Measurements from ENCODE around the gene SNTG2.
"Not testable (repeated sequence)": the region's sequence is repeated elsewhere in the genome, so short reads cannot be mapped to it uniquely, and the experiment has no call there.

Gene SNTG2

DNA sequence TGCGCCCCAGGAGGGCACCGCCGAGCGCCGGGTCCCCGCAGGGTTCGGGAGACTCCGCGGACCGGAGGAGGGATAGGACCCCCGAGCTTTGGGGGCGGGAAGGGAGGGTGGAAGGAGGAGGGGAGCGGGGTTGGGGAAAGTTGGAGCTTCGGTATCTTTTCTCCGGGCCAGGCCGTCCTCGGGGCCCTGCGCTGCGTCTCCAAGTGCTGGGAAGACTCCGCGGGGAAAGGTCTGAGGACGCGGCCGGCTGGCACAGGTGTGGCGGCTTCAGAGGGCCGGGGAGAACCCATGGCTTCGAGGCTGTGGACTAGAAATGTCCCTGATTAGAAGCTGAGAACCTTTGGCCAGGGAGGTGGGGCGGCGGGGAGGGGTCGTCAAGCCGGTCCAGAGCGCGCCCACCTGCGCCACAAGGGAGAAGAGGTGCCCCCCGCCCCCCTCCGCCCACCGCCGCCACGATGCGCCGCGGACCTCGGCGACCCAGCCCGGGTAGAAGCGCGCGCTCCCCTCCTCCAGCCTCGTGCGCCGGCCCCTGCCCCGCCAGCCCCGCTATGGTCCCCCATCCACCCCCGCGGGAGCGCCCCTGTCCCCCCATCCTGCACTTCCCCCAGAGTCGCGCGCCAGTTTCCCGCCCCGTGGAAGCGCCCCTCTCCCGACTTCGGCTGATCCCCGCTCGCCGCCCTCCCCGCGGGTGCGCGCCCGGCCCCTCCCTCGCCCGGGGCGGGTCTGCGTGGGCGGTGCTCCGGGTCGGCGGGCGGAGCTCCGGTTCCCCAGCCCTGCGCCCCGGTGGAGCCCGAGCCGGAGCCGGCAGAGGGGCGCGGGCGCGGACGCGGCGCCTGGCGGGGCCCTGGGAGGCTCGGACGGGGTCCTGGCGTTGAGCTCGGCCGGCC lies at the start of gene SNTG2:
Gene SNTG2, plus strand, starts transcription at position 770 of the 887 bp plus-strand sequence. CDS start 148 bp downstream, outside the sequence.
- DNase-seq, result no peak

GRCh38 chr2:902584-902983 lies 48.1 kb upstream of the SNTG2 start:
- DNase-seq, result no peak

GRCh38 chr2:903223-903900 lies 47.3 kb upstream of the SNTG2 start:
- DNase-seq, result no peak

- no peak for DNase-seq
These were observed 46.2 kb upstream of the SNTG2 start for GRCh38 chr2:904246-905024.

DNA sequence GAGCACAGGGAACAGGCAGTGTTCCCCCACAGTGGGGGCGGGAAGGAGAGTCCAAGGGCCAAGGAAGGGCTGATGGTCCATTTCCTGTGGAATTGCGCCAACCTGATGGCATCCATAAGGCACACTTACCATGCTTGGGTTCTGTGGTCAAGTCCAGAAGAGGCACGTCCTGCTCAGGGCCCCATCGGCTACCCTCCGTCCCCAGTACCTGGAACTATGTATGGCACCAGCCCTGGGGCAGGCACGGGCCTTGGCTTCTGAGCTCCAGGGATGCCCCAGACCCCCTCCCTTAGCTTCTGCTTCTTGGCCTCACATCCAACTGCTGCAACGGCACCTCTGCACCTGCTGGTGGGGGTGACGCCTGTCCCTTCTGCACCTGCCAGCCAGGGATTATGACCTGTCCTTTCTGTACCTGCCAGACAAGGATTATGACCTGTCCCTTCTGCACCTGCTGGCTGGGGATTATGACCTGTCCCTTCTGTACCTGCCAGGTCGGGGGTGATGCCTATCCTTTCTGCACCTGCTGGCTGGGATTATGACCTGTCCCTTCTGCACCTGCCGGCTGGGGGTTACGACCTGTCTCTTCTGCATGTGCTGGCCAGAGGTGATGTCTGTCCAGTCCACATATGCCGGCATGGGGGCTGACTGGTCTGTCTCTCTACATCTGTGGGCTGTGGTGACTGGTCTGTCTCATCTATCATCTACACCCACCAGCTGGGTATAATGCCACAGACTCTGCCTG lies 45.4 kb upstream of the SNTG2 start:
- no peak for DNase-seq

DNA sequence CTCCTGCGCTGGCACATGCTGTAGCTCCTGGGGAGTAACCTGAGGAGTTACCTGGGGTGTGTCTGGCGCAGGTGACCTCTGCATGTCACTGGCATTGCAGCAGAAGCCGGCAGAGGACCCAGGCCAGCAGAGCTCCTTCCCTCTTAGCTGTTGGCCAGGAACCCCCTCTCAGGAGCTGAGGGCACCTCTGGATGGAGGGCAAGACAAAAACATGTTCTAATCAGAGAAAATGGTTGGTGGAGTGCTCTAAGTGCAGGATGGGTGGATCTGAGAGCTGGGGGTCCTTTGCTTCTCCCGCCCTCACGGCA lies 44.9 kb upstream of the SNTG2 start:
- no peak for DNase-seq

- DNase-seq, result no peak
These were observed 42.9 kb upstream of the SNTG2 start for GRCh38 chr2:907706-908105.

GRCh38 chr2:908568-908967 lies 42.1 kb upstream of the SNTG2 start:
- DNase-seq, result no peak

- DNase-seq, result not testable (repeated sequence)
These were observed 40.8 kb upstream of the SNTG2 start for GRCh38 chr2:909764-910379.

- no peak for DNase-seq
These were observed 40.0 kb upstream of the SNTG2 start for GRCh38 chr2:910698-911097.

DNA sequence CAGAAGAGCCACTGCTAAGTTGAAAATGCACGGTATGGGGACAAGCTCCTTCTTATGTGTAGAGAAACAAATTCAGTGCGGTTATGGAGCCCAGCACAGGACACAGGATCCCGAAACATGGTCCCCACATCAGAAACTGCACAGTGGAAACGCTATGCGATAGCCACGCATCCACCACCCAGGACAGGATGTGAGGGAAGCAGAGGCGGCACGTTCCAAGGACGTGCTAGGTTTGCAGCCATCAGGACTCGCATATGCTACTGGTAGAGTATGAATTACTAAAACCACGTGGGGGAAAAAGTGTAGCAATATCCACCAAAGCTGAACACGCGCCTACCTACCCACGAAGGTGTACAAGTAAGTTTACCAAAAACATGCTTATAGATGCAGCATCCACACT lies 34.7 kb upstream of the SNTG2 start:
- DNase-seq, result no peak

DNA sequence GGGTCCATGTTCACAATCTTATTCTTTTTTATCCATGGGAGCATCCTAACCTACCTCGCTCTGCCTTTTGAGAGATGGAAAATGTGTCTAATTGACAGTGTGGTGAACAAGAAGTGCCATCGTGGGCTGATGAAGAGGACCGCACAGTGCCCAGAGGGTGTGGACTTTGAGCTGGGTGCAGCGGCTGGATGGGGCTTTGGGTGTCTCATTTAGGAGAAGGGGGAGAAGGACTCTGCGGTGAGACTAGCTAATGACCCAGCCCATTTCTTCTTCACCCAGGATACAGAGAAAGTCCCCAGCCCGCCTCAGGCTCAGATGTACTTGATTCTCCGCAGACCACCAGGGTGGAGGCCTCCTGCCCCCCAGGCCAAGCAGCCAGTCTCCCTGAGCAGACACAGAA lies 33.7 kb upstream of the SNTG2 start:
- no peak for DNase-seq

DNA sequence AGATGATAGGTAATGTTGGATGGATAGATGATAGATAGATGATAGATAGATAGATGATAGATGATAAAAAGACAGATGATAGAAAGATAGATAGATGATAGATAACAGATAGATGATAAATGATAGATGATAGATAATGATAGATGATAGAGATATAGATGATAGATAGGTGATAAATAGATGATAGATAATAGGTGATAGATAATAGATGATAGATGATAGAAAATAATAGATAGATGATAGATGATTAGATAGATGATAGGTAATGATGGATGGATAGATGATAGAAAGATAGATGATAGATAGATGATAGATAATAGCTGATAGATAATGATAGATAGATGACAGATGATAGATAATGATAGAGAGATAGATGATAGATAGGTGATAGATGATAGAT lies 31.0 kb upstream of the SNTG2 start:
- no peak for DNase-seq

DNA sequence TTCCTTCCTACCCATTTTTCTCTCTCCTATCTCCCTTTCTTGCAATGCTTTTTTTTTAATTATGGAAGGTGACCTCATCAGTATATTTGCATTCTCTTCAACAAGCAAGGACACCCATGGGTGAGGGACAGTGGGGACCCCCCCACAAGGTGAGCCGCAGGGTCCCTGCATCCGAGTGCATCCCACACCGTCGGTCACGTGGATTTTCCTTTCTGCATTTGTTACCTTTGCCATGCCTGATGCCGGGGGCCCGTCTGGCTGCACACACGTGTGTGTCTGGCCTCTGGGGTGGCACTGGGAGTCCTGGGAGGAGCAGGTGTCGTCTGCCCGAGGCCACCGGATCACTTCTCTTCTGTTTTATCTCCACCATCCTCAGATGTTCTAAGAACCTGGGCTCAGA lies 30.1 kb upstream of the SNTG2 start:
- DNase-seq, result no peak

GRCh38 chr2:920999-921398 lies 29.6 kb upstream of the SNTG2 start:
- no peak for DNase-seq

DNA sequence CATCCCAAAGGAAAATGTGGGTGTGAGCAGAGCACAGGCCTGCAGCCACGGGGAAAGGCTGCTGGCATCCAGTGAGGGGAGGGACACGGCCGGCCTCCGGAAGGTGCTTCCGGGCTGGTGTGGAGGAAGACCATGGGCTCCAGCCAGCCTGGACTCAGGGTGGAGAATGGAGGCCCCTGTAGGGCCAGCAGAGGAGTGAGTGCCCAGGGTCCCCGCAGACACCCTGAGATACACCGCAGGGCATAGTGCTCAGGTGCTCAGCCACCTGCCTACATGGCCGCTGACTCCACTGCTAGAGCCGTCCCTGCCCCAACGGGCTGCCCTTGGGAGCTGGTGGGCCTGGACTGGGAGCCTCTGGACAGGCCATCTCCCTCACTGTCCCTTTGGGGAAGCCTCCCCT lies 28.5 kb upstream of the SNTG2 start:
- no peak for DNase-seq

- DNase-seq, result no peak
These were observed 26.6 kb upstream of the SNTG2 start for GRCh38 chr2:923832-924601.

DNA sequence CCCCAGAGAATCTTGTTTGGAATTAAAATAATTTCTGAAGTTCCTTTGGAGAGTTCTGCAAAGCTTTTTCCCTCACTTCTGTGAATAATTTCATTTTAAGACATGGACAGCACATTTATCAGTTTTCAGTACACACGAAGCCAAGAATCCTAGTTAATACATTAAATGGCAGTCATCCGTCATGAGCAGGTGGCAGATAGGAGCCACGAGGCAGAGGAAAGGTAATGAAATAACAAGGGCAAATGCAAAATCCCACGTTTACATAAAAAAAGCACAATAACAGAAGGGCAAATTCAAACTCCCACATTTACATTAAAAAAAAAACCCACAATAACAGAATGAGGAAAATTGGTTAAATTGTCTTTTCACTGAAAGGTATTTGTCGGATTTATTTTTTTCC lies 25.9 kb upstream of the SNTG2 start:
- DNase-seq, result no peak

DNA sequence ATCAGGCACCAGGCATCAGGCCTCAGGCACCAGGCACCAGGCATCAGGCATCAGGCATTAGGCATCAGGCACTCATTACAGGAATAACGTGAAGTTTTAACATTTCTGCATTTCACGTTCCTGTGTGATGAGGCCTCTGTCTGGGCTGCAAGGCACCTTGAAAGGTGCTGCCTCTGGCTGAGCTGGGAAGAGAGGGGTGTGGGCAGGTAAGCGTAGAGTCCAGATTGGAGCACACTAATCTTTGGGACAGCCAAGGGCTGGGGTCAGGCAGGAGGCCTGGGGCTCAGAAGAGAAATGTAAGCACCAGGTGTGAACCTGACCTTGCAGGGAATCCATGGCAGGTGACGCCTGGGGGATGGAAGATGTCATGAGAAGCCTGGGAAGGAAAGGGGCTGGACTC lies 25.3 kb upstream of the SNTG2 start:
- DNase-seq, result no peak

GRCh38 chr2:925711-926110 lies 24.9 kb upstream of the SNTG2 start:
- peak in 1 of 2 experiments; percentile 22 for DNase-seq

DNA sequence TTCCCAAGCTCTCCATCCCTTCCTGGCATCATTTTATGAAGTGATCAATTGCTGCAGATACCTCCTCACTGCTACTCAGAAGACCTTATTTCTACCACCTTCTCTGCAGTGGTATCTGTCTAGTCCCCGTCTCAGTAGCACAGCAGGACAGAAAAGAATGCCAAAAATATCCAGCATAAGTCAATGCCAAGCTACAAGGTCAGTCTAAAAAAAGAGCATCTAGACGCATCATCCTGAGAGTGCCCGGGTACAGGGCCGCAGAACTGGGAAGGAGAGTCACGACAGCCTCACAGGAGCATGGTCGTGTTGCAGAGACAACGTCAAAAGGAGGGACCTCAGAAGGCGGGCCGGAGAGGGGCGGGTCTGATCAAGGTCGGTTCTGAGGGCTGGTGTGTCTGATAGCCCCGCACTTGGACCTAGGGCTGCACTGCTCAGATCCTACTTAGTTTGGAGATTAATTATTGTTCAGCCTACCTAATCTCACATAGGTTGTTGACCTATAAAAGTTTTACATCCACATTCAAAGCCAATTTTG lies 24.3 kb upstream of the SNTG2 start:
- DNase-seq, result no peak

All from cerebellar nuclear complex (tissue), 1 donor.